SK-N-DZ (cell line): ENCODE data around the gene ETV3. TPM values are rescaled to one million over a fixed set of nuclear protein-coding genes. Genes with fewer than 3 reads are reported as not detected.
"Not testable (repeated sequence)": the region's sequence is repeated elsewhere in the genome, so short reads cannot be mapped to it uniquely, and the experiment has no call there.

Experiments used
- DNase-seq: peaks from one replicate; pipeline ENCODE4 v3.0.0-alpha.2; 2015; ENCODE audit warnings: low spot score
- polyA plus RNA-seq, 2 experiments: library from polyadenylated mRNA; depleted of rRNA; stranded (reverse); fragments of >200 nt; gene quantifications; 2 replicates each; pipeline ENCODE4 v1.2.3, GENCODE V29; 2014

Gene ETV3
- 6.4 and 7.0 TPM in 2 replicates for polyA plus RNA-seq (2014; cell fraction: cytosol; rRNA removed)
- polyA plus RNA-seq (2014; cell fraction: nucleus; rRNA removed): 5.3 and 9.6 TPM in 2 replicates

GRCh38 chr1:157138220-157139051 is at the start of gene ETV3:
ETV3 (minus strand) TSS chr1:157138395; CDS start chr1:157136352, 2,043 bp downstream.
- peak; percentile 95 for DNase-seq

- DNase-seq: no peak
Measured at GRCh38 chr1:157186281-157186992, 48.2 kb upstream of the ETV3 start.

GRCh38 chr1:157183870-157184269 is 45.7 kb upstream of the ETV3 start:
- no peak for DNase-seq

GRCh38 chr1:157182371-157182770 is 44.2 kb upstream of the ETV3 start:
- DNase-seq: not testable (repeated sequence)

- no peak for DNase-seq
Measured at GRCh38 chr1:157181790-157182189, 43.6 kb upstream of the ETV3 start.

- DNase-seq: no peak
Measured at GRCh38 chr1:157181258-157181657, 43.1 kb upstream of the ETV3 start.

- DNase-seq: no peak
Measured at GRCh38 chr1:157178490-157178889, 40.3 kb upstream of the ETV3 start.

- no peak for DNase-seq
Measured at GRCh38 chr1:157177733-157178394, 39.7 kb upstream of the ETV3 start.

GRCh38 chr1:157176591-157177121 is 38.5 kb upstream of the ETV3 start:
- no peak for DNase-seq

- DNase-seq: no peak
Measured at GRCh38 chr1:157176016-157176415, 37.8 kb upstream of the ETV3 start.

- DNase-seq: no peak
Measured at GRCh38 chr1:157173900-157174410, 35.8 kb upstream of the ETV3 start.

- DNase-seq: not testable (repeated sequence)
Measured at GRCh38 chr1:157173241-157173640, 35.0 kb upstream of the ETV3 start.

- not testable (repeated sequence) for DNase-seq
Measured at GRCh38 chr1:157172591-157172990, 34.4 kb upstream of the ETV3 start.

- peak; percentile 44 for DNase-seq
Measured at GRCh38 chr1:157171903-157172503, 33.8 kb upstream of the ETV3 start.

GRCh38 chr1:157170677-157171515 is 32.7 kb upstream of the ETV3 start:
- DNase-seq: peak; percentile 54

GRCh38 chr1:157168015-157168414 is 29.8 kb upstream of the ETV3 start:
- DNase-seq: no peak

GRCh38 chr1:157167437-157167836 is 29.2 kb upstream of the ETV3 start:
- no peak for DNase-seq

GRCh38 chr1:157166590-157166989 is 28.4 kb upstream of the ETV3 start:
- no peak for DNase-seq

GRCh38 chr1:157163273-157164127 is 25.3 kb upstream of the ETV3 start:
- DNase-seq: peak; percentile 78
